ENCODE results near the gene RAB31. TPM values are rescaled to one million over a fixed set of nuclear protein-coding genes. Genes with fewer than 3 reads are reported as not detected.
A peak's percentile ranks its signal among the peaks of the same experiment; 100 is the strongest.

Gene RAB31
- total RNA-seq, 1 experiment from 2014 or later, result 32.9 TPM

GRCh38 chr18:9708057-9708433 is at the start of gene RAB31 (continued):
- TF ChIP-seq USF2 (CRISPR knock-in tag; IDR thresholded peaks at IDR 0.05) (peak; percentile 95), SMAD4 (CRISPR knock-in tag; IDR thresholded peaks at IDR 0.05) (no peak)

GRCh38 chr18:9659499-9660375 is 48.4 kb upstream of the RAB31 start:
- H3K4me1 Mint-ChIP-seq, result no peaks in the 10 kb centered on the region
- H3K9me3 Mint-ChIP-seq, result no peaks in the 10 kb centered on the region
- ChIA-PET POLR2A (no interaction called here), CTCF (interaction anchor here (3.4 kb wide), 1 partner anchor 84 kb away, joined by 33 read pairs; no protein-coding TSS in a partner anchor)
- no peaks in the 10 kb centered on the region; the same call in 1 of the 2 replicates for H3K27me3 Mint-ChIP-seq (ENCODE audit: low read depth)
- H3K27ac Mint-ChIP-seq, result no peak overlapping the region
- TF ChIP-seq EMX1 (CRISPR knock-in tag; IDR thresholded peaks at IDR 0.05), result no peak
- no peak for TF ChIP-seq ZNF532 (CRISPR knock-in tag; IDR thresholded peaks at IDR 0.05; ENCODE audit: borderline replicate concordance)
- TF ChIP-seq ZBTB21 (CRISPR knock-in tag; IDR thresholded peaks at IDR 0.05; ENCODE audit: borderline replicate concordance), result no peak
- TF ChIP-seq ZNF671 (CRISPR knock-in tag; IDR thresholded peaks at IDR 0.05), result no peak
- TF ChIP-seq ETV6 (CRISPR knock-in tag; IDR thresholded peaks at IDR 0.05), result no peak
- TF ChIP-seq CREB1 (CRISPR knock-in tag; IDR thresholded peaks at IDR 0.05), result no peak
- ATAC-seq (no peak), DNase-seq (ENCODE audit: low spot score) (no peak)
- H3K4me3 Mint-ChIP-seq, result no peak overlapping the region
- no peaks in the 10 kb centered on the region for H3K36me3 Mint-ChIP-seq

DNA sequence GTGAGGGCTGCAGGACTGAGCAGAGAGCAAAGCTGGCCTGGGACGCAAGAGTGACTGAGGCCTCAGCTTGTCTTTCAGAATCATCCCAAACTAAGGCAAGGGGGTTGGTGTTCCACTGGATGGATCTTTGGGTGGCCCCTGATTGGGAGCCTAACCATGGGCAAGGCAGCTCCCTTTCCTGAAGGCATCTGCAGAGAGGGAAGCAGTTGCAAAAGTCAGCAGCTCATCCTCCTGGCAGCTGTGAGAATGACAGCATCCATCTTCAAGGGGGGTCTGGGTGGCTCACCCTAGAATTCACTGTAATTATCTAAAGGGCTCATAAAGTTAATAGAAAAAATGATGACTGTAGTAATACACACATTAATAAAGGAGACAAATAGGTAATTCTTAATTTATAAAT is 46.5 kb upstream of the RAB31 start:
- ChIA-PET POLR2A (no interaction called here), CTCF (interaction anchor here (0.7 to 3.4 kb wide), 12 partner anchors 14 to 143 kb away, joined by 3 to 33 read pairs (median 3); no protein-coding TSS in a partner anchor)
- DNase-seq (ENCODE audit: low spot score) (no peak), ATAC-seq (peak; percentile 46)
- H3K9me3 Mint-ChIP-seq, result no peaks in the 10 kb centered on the region
- H3K4me1 Mint-ChIP-seq, result no peaks in the 10 kb centered on the region
- H3K27me3 Mint-ChIP-seq (ENCODE audit: low read depth), result no peaks in the 10 kb centered on the region; the same call in 1 of the 2 replicates
- no peak overlapping the region for H3K4me3 Mint-ChIP-seq
- H3K27ac Mint-ChIP-seq, result no peak overlapping the region
- H3K36me3 Mint-ChIP-seq, result no peaks in the 10 kb centered on the region
- TF ChIP-seq ESRRA (CRISPR knock-in tag; IDR thresholded peaks at IDR 0.05; ENCODE audit: borderline replicate concordance), result no peak
- TF ChIP-seq, protein P1, sequence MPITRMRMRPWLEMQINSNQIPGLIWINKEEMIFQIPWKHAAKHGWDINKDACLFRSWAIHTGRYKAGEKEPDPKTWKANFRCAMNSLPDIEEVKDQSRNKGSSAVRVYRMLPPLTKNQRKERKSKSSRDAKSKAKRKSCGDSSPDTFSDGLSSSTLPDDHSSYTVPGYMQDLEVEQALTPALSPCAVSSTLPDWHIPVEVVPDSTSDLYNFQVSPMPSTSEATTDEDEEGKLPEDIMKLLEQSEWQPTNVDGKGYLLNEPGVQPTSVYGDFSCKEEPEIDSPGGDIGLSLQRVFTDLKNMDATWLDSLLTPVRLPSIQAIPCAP (CRISPR knock-in tag; IDR thresholded peaks at IDR 0.05), result no peak
- no peak for TF ChIP-seq HMGA2 (CRISPR knock-in tag; IDR thresholded peaks at IDR 0.05)
- no peak for TF ChIP-seq NFYB (CRISPR knock-in tag; conservative IDR thresholded peaks at IDR 0.05; ENCODE audit: low read depth)
- no peak for TF ChIP-seq HMGXB4 (CRISPR knock-in tag; IDR thresholded peaks at IDR 0.05)
- TF ChIP-seq ZNF317 (CRISPR knock-in tag; IDR thresholded peaks at IDR 0.05; ENCODE audit: borderline replicate concordance, low read depth), result no peak
- TF ChIP-seq ZNF263 (CRISPR knock-in tag; IDR thresholded peaks at IDR 0.05; ENCODE audit: low read depth), result no peak
- TF ChIP-seq, protein P2, sequence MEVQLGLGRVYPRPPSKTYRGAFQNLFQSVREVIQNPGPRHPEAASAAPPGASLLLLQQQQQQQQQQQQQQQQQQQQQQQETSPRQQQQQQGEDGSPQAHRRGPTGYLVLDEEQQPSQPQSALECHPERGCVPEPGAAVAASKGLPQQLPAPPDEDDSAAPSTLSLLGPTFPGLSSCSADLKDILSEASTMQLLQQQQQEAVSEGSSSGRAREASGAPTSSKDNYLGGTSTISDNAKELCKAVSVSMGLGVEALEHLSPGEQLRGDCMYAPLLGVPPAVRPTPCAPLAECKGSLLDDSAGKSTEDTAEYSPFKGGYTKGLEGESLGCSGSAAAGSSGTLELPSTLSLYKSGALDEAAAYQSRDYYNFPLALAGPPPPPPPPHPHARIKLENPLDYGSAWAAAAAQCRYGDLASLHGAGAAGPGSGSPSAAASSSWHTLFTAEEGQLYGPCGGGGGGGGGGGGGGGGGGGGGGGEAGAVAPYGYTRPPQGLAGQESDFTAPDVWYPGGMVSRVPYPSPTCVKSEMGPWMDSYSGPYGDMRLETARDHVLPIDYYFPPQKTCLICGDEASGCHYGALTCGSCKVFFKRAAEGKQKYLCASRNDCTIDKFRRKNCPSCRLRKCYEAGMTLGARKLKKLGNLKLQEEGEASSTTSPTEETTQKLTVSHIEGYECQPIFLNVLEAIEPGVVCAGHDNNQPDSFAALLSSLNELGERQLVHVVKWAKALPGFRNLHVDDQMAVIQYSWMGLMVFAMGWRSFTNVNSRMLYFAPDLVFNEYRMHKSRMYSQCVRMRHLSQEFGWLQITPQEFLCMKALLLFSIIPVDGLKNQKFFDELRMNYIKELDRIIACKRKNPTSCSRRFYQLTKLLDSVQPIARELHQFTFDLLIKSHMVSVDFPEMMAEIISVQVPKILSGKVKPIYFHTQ (CRISPR knock-in tag; IDR thresholded peaks at IDR 0.05), result no peak
- TF ChIP-seq, protein P3, sequence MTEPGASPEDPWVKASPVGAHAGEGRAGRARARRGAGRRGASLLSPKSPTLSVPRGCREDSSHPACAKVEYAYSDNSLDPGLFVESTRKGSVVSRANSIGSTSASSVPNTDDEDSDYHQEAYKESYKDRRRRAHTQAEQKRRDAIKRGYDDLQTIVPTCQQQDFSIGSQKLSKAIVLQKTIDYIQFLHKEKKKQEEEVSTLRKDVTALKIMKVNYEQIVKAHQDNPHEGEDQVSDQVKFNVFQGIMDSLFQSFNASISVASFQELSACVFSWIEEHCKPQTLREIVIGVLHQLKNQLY (CRISPR knock-in tag; IDR thresholded peaks at IDR 0.05), result no peak
- TF ChIP-seq SMAD4 (CRISPR knock-in tag; IDR thresholded peaks at IDR 0.05), result no peak
- no peak for TF ChIP-seq USF2 (CRISPR knock-in tag; IDR thresholded peaks at IDR 0.05)
- no peak for TF ChIP-seq ZNF396 (CRISPR knock-in tag; IDR thresholded peaks at IDR 0.05; ENCODE audit: borderline replicate concordance)
- no peak for TF ChIP-seq ZNF416 (CRISPR knock-in tag; IDR thresholded peaks at IDR 0.05)

Data from WTC11 (cell line).